DMS53 treated with DMSO at 0.1 percent for 48 hours (cell line): Measurements from ENCODE around the gene AMZ1.

Source experiments
- DNase-seq: peaks from one replicate; lab custom pipeline; 2025; ENCODE audit not compliant: unreplicated experiment; lab: John Stamatoyannopoulos, UW

AMZ1 gene, protein sequence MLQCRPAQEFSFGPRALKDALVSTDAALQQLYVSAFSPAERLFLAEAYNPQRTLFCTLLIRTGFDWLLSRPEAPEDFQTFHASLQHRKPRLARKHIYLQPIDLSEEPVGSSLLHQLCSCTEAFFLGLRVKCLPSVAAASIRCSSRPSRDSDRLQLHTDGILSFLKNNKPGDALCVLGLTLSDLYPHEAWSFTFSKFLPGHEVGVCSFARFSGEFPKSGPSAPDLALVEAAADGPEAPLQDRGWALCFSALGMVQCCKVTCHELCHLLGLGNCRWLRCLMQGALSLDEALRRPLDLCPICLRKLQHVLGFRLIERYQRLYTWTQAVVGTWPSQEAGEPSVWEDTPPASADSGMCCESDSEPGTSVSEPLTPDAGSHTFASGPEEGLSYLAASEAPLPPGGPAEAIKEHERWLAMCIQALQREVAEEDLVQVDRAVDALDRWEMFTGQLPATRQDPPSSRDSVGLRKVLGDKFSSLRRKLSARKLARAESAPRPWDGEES

DNA sequence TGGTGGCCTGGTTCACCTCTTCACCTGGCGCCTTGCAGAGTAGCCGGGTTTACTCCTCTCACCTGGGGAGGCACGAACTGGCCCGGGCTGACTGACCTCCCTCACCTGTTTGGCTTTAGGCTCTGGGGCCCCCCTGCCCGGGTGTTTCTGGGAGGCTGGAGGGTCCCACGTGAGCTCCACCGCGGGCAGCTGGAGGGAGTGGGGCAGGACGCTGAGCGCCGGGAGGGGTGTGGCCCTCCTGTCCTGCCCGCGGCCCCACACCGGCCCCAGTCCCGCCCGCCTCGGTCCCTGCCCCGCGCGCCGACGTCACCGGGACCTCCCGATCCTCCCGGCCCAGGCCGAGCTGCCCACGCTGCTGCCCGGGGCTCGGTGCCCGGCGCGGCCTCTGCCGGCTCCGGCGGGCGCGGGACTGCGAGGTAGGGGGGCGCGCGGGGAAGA, at the start of gene AMZ1:
AMZ1 (plus strand) TSS at position 322 of the 438 bp plus-strand sequence. CDS start 12,250 bp downstream, outside the sequence.
- no peak for DNase-seq

DNA sequence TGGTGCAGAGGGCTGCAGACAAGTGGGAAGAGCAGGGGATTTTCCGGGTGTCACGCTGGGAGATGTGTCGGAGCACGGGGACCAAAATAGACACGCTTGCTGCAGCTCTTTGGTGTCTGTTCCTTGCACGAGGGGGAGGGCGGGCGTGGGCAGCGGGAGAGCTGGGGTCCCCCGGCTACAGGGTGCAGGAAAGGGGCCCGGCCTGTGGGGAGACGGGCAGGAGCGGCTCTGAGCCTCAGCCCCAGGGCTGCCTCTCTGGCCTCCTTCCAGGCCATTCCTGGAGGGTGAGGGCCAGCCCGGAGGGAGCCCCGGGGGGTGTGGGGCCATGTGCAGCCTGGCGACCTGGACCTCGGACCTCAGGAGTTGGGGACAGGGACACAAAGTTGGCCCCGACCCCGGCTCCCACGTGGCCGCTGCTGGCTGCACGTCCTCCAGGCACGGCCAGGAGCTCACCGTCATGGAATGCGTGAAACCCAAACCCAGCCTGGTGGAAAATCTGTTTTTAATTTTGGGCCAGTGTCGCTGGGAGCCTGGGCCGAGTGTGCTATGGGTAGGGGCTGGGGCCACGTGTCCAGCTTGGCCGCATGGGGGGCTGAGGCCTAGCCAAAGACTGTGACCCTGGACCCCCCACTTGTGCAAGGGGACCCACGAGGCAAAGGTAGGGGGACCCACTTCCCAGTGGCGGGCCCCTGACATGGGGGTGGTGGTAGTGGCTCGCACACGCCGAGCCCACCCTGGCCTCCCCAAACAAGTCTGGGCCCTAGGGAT, 49.6 kb upstream of the AMZ1 start:
- no peak for DNase-seq

DNA sequence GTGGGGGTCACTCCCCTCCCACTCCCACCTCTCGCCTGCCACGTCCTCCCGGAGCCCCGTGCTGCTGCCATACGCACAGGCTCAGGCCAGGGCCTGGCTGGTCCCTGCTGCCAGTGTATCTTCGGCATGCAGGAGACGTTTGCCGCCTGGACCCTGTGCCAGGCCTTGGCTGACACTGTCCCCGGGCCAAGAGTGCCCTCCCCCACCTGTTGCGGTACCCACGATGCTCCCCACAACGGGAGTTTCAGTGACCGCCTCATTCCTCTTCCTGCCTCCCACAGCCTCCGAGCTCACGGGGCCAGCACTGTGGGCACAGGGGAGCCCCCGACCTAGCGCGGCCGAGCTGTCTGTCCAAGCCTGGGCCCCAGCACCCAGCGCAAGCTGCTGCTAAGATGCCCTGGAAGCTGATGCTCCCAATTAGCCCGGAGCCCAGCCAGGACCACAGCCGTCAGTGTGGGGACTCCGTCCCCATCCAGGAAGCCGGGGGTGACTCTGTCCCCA, 48.8 kb upstream of the AMZ1 start:
- no peak for DNase-seq

DNA sequence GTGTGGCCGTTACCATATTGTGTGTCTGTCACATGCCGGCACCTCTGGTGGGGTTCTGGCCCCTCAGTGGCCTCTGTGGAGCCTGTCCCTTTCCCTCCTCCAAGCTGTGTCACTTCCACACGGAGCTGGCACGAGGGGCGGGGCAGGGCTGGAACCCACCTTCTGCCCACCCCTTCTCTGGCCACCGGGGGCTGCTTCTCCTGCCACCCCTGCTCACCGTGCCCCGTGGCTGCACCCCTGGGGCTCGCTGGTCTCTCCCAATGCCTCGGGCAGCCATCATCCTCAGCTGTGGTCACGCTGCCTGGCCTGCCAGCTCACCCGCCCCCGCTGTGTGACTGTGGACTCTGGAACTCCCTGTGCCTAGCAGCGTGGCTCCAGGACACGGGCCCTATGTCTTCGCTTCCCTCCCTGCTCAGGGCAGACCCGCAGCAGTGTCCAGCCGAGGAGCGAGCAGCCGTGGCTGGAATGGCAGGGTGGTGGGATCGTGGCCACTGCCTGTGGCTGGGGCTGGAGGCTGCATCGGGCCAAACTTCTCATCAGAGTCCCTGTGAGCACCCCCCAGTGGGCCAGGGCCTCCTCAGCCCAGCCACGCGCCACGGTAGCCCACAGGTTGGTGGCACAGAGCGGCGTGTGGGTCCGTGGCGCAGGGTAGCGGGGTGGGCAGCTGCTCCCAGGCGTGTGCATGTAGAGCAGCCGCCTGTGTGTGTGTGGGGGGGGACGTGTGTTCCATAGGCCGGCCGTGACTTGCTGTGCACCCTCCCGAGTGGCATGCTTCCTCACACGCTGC, 48.1 kb upstream of the AMZ1 start:
- DNase-seq = no peak

DNA sequence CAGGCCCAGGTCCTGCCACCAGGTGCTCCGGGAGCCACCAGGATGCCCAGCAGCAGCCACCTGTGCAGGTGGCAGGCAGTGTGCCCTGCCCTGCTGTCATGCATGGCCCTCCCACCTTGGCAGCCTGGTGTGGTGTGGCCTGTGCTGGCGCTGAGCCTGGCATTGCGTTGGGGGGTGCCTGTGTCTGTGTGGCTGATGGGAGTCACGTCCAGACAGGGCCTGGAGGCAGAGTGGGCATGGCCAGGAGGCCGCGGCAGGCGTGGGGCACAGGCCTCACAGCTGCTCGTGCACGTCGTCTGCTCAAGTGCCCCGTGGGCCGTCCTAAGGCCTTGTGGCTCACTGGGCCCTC, 47.5 kb upstream of the AMZ1 start:
- DNase-seq = no peak

DNA sequence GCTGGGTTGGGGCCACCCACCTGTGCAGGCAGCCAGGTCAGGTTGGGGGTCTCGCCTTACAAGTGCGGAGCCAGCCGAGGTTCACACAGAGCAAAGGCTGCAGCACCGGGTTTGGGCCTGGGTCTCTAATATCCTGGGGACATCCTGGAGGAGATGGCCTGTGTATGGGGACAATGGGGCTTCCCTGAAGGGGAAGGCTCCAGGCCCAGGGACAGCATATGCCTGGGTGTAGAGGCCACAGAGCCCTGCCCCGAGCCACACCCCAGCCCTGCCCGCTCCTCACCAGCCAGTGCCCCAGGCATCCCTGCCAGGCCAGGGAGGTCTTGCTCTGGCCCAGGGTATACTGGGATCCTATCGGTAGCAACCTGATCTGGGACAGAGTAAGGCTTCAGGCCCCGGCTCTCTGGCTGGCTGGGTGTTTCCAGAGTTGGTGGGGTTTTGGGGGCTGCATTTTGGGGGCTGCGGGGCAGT, 47.1 kb upstream of the AMZ1 start:
- no peak for DNase-seq

DNA sequence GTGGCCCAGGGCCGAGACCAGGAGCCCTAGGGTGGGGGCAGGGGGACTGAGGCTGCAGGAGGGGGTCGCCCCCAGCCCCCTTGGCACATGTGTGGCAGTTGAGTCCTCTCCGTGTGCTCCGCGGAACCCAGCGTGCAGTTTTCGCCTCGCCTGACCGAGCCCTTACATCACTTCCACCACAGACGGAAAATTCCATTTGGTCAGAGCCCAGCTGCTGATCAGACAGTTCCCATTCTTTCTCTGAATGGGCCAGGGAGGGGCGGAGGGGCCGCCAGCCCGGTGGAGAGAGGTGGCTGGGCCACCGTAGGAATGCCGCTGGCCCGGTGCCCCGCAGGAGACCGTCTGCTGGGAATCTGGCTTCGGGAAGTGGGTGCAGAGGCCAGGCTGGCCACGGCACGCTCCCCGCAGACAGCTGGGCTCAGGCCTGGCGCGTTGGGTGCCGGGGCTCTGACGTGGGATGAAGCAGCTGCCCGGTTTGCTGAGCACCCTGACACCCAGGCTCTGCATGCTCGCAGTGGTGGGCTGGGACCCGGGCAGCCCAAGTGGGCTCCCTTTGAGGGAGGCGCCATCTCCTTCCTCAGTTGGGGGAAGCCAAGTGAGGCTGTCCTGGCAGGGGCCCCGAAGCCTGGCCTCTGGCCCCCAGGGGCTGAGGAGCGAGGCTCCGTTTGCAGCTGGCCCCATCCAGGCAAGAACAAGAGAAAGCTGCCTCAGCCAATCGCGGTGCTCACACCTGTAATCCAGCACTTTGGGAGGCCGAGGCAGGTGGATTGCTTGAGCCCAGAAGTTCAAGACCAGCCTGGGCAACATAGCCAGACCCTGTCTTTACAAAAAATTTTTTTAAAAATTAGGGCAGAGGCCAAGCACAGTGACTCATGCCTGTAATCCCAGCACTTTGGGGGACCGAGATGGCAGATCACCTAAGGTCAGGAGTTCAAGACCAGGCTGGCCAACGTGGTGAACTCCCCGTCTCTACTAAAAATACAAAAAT, 46.3 kb upstream of the AMZ1 start:
- no peak for DNase-seq

DNA sequence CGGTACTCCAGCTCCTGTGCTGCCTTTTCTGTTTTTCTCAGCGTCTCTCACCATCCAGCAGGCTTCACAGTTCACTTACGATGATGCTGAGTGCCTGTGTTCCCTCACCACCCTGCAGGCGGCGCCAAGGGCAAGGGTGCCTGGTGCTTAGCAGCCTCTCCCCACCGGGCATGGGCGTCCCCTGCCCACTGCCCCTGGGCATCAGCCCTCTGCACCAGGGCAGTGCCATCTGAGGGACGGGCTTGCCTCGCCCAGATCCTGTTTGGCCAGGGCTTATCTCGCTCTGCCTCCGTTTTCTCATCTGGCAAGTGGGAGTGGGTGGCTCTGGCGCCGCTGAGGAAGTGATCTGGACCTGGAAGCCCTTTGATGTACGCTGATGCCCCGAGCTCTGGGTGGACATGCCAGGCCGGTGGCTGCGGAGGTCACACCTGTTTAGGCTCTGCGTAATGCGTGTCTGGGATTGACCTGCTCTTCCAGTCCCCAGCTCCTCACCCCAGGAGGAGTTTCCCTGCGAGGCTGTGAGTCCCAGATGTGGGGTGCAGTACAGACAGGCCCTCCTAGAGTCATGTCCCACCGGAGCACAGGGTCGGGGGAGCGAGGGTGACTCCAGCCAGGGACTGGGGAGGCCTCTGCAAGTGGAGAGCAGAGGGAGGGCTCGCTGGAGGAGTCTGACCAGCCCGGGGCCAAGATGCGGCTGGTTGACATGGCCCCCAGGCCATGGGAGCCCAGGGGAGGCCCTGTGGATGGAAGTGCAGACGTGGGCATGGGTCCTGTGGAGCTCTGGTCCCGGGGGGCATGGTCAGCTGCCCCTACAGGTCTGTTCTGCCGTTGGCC, 44.4 kb upstream of the AMZ1 start:
- peak; percentile 9 for DNase-seq

DNA sequence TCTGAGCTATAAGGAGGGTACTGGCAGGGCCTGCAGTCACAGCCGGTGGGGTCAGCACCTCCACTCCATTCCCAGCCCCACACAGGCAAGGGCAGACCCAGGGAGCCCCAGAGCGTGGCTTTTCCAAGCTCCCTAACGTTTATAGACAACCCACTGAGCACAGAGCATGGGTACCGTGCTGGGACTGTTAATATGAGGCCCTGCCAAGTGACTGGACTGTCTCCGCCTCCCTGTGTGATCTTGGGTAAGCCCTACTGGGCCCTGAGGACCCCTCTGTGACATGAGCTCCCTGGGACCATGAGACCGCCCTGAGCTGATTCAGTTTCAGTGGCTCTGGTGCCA, 43.8 kb upstream of the AMZ1 start:
- DNase-seq = no peak

DNA sequence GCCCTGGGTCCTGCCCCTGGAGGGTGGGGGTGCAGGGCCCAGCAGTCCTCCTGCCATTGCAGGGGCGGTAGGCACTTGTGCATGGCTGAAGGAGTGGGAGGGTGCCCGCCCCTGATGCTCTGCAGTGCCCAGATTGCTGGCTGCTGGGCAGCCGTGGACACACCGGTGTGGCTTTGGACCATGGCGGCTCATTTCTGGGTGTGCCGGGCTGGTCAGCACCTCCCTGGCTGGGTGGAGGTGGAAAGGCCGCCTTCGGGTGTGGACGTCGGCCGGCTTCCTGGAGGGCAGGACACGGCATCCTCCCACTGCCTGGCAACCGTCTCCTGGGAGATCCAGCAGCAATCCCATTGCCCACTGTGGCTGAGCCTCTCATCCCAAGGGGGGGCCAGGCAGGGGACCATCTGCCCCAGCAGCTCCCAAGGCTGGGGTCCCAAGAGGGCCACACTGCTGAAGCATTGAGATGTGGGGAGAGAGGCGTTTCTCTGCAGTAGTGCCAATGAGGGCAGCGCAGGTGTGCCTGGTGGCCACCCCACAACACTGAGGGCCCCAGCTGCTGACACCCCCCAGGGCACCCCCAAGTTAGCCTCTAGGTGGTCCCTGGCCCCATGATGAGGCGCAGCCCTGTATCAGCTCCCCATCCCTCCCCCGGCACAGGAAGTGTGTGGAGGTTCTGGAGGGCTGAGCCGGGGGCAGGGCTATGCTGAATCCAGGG, 43.3 kb upstream of the AMZ1 start:
- DNase-seq = no peak

DNA sequence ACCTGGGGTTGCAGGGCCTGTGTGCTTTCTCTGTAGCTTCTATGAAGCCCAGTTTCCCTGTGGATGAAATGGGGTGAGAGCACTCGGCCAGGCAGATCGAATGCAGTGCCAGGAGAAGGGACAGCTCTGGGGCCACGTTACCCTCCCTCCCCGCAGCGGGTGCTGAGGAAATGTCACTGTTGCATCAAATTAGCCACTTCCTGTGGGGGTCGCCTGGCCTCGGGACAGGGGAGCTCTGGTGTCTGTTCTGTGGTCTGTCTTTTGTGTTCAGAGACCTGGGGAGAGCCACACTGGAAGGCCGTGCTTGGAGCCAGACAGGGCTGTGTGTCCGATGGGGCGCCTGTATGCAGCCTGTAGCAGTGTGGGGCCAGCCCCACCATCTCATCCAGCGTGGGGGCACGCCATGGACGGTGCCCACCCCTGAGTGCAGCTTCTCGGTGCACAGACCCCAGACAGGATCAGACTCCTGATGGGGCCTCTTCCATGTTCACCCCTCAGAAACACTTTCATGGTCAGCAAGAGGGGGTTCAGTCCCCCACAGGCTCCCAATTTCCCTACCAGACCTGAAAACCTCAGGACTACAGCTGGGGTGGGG, 42.6 kb upstream of the AMZ1 start:
- DNase-seq = no peak

DNA sequence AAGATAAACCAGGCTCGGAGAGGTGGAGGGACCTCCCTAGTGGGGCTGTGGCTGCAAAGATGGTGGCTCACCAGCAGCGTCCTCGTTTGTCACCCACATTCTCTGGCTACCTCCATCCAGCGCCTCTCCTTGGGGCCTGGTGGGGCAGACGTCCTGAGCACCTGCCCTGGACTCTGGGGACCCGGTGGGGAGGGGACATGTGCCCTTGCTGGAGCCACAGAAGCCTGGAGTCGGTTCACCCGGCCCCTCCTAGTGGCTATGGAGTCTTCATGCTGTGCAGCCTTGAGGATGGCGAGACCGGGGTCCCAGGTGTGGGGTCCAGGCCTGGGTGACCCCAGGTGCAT, 41.7 kb upstream of the AMZ1 start:
- DNase-seq = no peak

DNA sequence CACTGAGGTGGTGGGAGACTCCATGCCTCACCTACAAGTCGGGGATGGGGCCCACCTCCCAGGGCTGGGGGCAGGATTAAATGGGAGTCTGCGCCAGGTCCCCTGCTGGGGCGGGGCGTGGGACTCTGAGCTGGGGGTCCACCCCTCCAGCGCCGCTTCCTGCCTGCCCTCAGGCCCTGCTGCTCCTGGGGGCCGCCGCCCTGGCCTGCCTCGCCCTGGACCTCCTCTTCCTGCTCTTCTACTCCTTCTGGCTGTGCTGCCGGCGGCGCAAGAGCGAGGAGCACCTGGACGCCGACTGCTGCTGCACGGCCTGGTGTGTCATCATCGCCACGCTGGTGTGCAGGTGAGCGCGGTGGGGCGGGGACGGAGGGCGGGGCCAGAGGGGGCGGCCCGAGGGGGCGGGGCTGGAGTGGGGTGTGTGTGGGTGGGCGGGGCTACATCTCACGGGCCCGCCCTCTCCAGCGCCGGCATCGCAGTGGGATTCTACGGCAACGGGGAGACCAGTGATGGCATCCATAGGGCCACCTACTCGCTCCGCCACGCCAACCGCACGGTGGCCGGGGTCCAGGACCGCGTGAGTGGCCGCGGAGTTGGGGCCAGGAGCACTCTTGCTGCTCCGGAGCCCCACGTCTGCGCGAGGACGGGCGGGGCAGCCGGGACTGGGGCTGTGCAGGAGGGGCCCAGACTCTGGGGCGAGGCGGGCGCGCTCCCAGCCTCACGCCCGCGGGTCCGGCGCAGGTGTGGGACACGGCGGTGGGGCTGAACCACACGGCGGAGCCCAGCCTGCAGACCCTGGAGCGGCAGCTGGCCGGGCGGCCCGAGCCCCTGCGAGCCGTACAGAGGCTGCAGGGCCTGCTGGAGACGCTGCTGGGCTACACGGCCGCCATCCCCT, 41.1 kb upstream of the AMZ1 start:
- DNase-seq = no peak

DNA sequence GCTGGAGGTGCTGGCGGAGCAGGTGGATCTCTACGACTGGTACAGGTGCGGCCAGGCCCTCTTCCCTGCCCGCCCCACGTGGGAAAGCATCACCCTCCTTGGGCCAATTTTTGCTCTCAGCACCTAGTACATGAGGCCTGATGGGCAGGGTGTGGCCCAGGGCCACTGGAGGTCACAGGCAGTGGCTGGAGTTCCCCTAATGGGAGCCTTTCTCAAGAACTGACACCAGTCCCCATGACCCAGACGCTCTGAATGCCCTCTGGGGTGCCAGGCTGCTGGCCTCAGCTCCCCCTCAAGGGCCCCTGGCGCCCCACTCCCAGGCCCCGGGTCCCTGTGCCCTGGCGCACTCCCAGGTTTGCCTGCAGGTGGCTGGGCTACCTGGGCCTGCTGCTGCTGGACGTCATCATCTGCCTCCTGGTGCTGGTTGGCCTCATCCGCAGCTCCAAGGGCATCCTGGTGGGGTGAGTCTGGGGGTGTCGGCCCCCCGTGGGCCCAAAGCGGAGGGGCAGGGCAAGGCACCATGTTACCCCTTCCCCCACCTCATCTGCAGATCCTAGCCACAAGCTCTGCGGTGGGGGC, 40.3 kb upstream of the AMZ1 start:
- DNase-seq = no peak

DNA sequence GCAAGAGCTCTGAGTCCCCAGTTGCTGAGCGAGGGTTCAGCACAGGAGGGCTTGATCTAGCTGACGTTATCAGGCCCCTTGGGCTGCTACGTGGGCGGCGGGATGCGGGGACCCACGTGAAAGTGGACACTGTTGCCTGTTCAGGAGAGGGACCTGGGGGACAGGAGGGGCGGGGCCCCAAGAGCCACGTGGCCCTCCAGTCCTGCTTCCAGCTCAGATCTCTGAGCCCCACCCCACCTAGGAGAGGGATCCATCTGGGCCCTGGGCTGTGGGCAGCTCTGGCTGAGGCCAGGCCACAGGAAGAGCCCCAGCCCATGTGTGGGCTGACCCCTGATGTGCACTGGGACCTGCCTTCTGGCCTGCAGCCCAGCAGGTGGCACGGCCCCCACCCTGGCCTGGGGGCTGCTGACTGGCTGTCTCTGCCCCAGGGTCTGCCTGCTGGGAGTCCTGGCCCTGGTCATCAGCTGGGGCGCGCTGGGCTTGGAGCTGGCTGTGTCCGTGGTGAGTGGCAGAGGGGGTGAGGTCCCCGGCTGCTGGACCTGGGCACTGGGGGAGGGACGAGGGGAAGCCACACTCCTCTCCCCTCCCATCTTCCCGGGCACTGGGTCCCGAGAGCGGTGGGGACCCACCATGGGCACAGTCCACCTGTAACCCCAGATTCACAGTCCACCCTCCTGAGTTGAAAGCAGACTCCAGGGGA, 38.7 kb upstream of the AMZ1 start:
- DNase-seq = no peak

DNA sequence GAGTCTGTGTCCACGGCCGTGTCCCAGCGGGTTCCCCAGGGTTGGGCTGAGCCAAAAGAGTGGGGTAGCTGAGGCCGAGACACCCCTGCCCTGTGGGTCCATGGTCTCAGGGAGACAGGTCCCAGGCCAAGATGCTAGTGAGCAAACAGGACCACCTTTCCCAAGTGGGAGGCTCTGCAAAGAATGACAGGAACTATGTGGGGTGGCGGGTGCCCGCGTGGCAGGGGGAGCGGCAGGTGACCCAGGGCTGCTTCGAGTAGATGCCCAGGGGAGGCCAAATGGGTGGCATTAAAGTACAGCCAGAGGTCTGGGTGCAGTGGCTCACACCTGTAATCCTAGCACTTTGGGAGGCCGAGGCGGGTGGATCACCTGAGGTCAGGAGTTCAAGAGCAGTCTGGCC, 38.0 kb upstream of the AMZ1 start:
- no peak for DNase-seq
